WERI-Rb-1 (cell line): ENCODE results near the gene RETNLB.

Experiments used
- DNase-seq: peaks from one replicate; pipeline ENCODE4 v3.0.0-alpha.2; 2020
- H3K27ac ChIP-seq: fragments of 250-450 bp; sonication (Bioruptor Pico); 2 replicates; pipeline ENCODE4 v1.5.1; 2020; ENCODE audit warnings: mild to moderate bottlenecking, moderate library complexity
- H3K27me3 ChIP-seq: fragments of 250-450 bp; sonication (Bioruptor Pico); 2 replicates; pipeline ENCODE4 v1.5.1; 2021; ENCODE audit warnings: mild to moderate bottlenecking, low read depth, moderate library complexity; ENCODE audit not compliant: insufficient read depth, severe bottlenecking
- H3K36me3 ChIP-seq: fragments of 250-450 bp; sonication (Bioruptor Pico); 2 replicates; pipeline ENCODE4 v1.5.1; 2020; ENCODE audit warnings: mild to moderate bottlenecking, moderate library complexity
- H3K4me3 ChIP-seq: 2 replicates; pipeline ENCODE4 v1.5.1; 2011; ENCODE audit warnings: low read depth, mild to moderate bottlenecking, control low read depth, low read length
- H3K9me3 ChIP-seq: fragments of 250-450 bp; sonication (Bioruptor Pico); 2 replicates; pipeline ENCODE4 v1.5.1; 2021; ENCODE audit warnings: mild to moderate bottlenecking, moderate library complexity; ENCODE audit not compliant: severe bottlenecking
- TF ChIP-seq, protein P1 (sequence below): IDR thresholded peaks from 2 replicates; pipeline ENCODE4 v1.5.1; 2011; ENCODE audit warnings: low read depth, mild to moderate bottlenecking, control low read depth, inconsistent platforms, low read length

Gene RETNLB, protein sequence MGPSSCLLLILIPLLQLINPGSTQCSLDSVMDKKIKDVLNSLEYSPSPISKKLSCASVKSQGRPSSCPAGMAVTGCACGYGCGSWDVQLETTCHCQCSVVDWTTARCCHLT

DNA sequence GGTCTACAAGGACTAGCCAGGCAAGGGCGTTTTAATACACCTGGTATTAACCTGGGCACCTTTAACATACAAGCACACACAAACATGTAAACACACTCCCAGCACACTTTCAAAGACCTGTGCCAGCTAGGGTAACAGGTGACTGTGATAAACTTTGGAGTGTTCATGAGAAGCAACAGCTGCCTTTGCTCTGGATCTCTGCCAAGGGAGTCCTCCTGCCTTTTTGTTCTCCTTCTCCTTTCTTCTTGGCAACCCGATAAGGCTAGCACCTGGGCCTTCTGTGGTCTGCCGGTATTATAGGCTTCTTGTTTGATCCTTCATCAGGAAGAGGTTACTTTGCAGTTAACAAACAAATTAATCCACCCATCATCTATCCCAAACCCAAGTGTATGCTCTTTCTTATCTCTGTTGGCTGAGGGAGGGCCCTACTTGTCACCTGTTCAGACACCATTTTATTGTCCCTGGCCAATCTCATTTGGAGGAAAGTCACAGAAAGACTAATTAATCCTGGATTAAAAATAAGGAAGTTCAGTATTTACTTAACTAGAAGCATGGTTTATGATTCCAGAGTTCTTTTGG lies at the start of gene RETNLB:
Gene RETNLB, minus strand, starts transcription at position 7 of the 579 bp plus-strand sequence. CDS start 225 bp downstream, outside the sequence.
- no peaks in the 10 kb centered on the region for H3K9me3 ChIP-seq

DNA sequence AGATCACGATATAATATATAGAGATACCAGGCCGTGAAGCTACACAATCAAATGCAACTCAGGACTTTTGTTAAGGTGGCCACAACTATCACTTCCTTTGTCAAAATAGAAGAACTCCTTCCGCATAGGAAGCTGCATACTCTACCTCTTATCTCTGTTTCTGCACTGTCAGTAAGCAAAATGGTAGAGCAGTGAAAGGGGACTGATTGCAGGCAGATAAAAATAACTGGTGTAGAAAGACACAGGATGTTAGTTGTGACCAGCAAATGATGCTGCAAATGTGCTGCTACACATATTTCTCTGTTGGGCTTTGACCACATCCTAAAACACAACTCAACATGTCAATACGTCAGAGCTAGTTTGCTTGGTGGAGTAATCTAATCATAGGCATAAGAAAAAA lies 49.1 kb upstream of the RETNLB start:
- H3K4me3 ChIP-seq = no peak overlapping the region
- H3K27ac ChIP-seq = no peak overlapping the region
- no peak for DNase-seq
- no peaks in the 10 kb centered on the region for H3K36me3 ChIP-seq
- TF ChIP-seq, protein P1, sequence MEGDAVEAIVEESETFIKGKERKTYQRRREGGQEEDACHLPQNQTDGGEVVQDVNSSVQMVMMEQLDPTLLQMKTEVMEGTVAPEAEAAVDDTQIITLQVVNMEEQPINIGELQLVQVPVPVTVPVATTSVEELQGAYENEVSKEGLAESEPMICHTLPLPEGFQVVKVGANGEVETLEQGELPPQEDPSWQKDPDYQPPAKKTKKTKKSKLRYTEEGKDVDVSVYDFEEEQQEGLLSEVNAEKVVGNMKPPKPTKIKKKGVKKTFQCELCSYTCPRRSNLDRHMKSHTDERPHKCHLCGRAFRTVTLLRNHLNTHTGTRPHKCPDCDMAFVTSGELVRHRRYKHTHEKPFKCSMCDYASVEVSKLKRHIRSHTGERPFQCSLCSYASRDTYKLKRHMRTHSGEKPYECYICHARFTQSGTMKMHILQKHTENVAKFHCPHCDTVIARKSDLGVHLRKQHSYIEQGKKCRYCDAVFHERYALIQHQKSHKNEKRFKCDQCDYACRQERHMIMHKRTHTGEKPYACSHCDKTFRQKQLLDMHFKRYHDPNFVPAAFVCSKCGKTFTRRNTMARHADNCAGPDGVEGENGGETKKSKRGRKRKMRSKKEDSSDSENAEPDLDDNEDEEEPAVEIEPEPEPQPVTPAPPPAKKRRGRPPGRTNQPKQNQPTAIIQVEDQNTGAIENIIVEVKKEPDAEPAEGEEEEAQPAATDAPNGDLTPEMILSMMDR = no peak
- no peaks in the 10 kb centered on the region for H3K27me3 ChIP-seq
- H3K9me3 ChIP-seq = no peaks in the 10 kb centered on the region

More for the DNA sequence above, at the start of gene RETNLB:
- TF ChIP-seq, protein P1 = no peak
- H3K27ac ChIP-seq = no peak within 1 kb of the TSS
- no peaks in the 10 kb centered on the region for H3K36me3 ChIP-seq
- no peaks in the 10 kb centered on the region for H3K27me3 ChIP-seq
- no peak for DNase-seq
- no peak within 1 kb of the TSS for H3K4me3 ChIP-seq

DNA sequence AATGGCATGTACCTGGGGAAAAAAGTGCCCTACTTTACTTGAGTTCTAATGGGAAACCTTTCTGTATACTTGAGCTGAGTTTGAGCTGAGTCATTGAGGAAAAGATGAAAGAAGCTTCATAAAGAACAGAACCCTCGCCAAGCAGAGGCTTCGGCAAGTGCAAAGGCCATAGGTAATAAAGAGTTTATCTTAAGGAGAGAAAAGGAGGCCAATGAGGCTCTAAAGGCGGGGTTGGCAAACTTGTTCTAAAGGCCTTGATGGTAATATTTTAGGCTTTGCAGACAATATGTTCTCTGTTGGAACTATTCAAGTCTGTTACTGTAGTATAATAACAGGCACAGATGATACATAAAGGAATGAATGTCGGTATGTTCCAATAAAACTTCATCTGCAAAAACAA lies 47.8 kb upstream of the RETNLB start:
- Histone ChIP-seq H3K36me3 (no peaks in the 10 kb centered on the region), H3K27me3 (no peaks in the 10 kb centered on the region), H3K27ac (no peak overlapping the region), H3K9me3 (no peaks in the 10 kb centered on the region), H3K4me3 (no peak overlapping the region)
- TF ChIP-seq, protein P1 = no peak
- DNase-seq = no peak

DNA sequence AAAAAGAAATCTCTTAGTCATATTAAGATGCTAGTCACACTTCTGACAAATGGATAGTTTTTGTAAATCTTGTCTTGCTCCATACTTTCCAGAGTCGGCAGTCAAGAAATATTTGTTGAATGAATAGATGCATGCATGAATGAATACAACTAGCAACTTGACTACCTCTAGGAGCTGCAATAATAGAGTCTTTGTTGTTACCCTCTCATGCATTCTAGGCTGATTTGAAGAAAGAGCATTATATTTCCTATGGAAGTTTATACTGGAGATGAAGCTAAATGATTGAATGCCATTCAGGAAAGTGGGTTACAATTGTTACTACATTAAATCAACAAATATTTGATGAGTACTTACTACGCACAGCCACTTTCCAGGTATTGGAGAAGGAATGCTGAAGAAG lies 47.2 kb upstream of the RETNLB start:
- no peaks in the 10 kb centered on the region for H3K27me3 ChIP-seq
- no peaks in the 10 kb centered on the region for H3K36me3 ChIP-seq
- no peak for DNase-seq
- H3K27ac ChIP-seq = no peak overlapping the region
- H3K4me3 ChIP-seq = no peak overlapping the region
- TF ChIP-seq, protein P1 = no peak
- no peaks in the 10 kb centered on the region for H3K9me3 ChIP-seq

DNA sequence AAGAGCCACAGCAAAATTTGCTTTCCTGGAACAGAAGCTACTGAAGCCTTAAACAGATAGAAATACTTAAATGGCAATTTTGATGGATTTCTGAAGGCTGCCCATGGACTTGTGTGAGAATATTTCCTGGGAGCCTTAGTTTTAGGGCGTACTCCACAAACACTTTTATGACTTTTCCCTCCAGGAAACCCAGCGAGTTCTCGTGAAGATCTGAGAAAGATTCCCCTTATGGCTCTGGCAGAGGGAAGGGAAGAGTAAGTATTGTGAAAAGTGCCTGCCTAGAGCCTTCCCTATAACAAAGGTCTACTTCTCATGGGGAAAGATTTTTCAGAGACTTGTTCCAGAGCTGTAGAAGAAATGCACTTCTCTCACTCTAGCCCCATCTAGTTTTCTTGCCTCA lies 34.3 kb upstream of the RETNLB start:
- Histone ChIP-seq H3K9me3 (no peaks in the 10 kb centered on the region), H3K27me3 (no peaks in the 10 kb centered on the region), H3K36me3 (no peaks in the 10 kb centered on the region), H3K27ac (no peak overlapping the region), H3K4me3 (no peak overlapping the region)
- no peak for DNase-seq
- TF ChIP-seq, protein P1 = no peak

DNA sequence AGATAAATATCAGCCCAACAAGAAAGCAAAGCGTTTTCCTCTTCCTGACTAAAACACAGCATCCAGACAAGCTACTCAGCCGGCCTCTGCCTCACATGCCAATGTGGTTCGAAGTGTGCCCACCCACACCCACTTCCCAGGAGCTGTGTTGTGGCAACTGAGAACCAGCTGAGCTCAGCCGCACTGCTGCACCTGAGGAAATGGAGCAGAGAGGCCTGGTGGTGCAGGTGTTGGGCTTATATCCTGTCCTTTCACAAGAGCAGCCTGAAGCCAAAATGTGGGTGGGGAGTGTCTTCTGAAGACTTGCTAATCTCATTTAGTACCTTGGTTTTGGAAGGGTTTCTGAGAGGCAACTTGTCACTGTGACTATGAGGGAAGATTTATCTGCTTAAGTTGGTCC lies 23.0 kb upstream of the RETNLB start:
- H3K27me3 ChIP-seq = no peaks in the 10 kb centered on the region
- DNase-seq = no peak
- no peak overlapping the region for H3K4me3 ChIP-seq
- no peaks in the 10 kb centered on the region for H3K9me3 ChIP-seq
- TF ChIP-seq, protein P1 = no peak
- H3K27ac ChIP-seq = no peak overlapping the region
- H3K36me3 ChIP-seq = no peaks in the 10 kb centered on the region
